GM23338 (cell line): ENCODE measurements around the gene PLAGL1.

Experiments
- CREB1 ChIP-seq: fragments of 250-450 bp; sonication (Bioruptor Pico); IDR thresholded peaks from 2 replicates; pipeline ENCODE4 v1.5.0; 2020; ENCODE audit warnings: low read depth, mild to moderate bottlenecking, moderate library complexity
- CTCF ChIP-seq, 2 experiments: fragments of 200-600 bp in 1 of 2; sonication (generic) in 1 of 2; conservative IDR thresholded peaks; 2 replicates each; pipeline versions ENCODE4 v1.5.1 to v1.6.1; 2016 to 2017; ENCODE audit warnings: antibody characterized with exemption in 2 of 2, low read depth in 2 of 2, mild to moderate bottlenecking in 2 of 2, moderate library complexity in 1 of 2
- EZH2 ChIP-seq: fragments of 200-600 bp; sonication (generic); IDR thresholded peaks from one replicate; pipeline ENCODE4 v1.8.0; 2017; ENCODE audit warnings: antibody characterized with exemption, mild to moderate bottlenecking, low read depth; ENCODE audit not compliant: unreplicated experiment
- EZH2phosphoT487 ChIP-seq: fragments of 200-600 bp; sonication (generic); IDR thresholded peaks from one replicate; pipeline ENCODE4 v1.8.1; 2018; ENCODE audit warnings: antibody characterized with exemption; ENCODE audit not compliant: unreplicated experiment
- JUNB ChIP-seq: IDR thresholded peaks from one replicate; pipeline ENCODE4 v1.6.1; 2016; ENCODE audit warnings: antibody characterized with exemption; ENCODE audit not compliant: unreplicated experiment
- NANOG ChIP-seq: IDR thresholded peaks from 2 replicates; pipeline ENCODE4 v1.6.1; 2016; ENCODE audit warnings: antibody characterized with exemption, borderline replicate concordance
- POLR2AphosphoS5 ChIP-seq: IDR thresholded peaks from 2 replicates; pipeline ENCODE4 v1.6.1; 2016; ENCODE audit warnings: antibody characterized with exemption, low read depth
- REST ChIP-seq: IDR thresholded peaks from one replicate; pipeline ENCODE4 v1.6.1; 2018; ENCODE audit warnings: antibody characterized with exemption; ENCODE audit not compliant: unreplicated experiment
- STAT1 ChIP-seq: IDR thresholded peaks from one replicate; pipeline ENCODE4 v1.6.1; 2016; ENCODE audit warnings: antibody characterized with exemption; ENCODE audit not compliant: unreplicated experiment
- ZNF114 ChIP-seq: fragments of 250-450 bp; sonication (Bioruptor Pico); IDR thresholded peaks from 2 replicates; pipeline ENCODE4 v1.5.0; 2020; ENCODE audit warnings: mild to moderate bottlenecking, moderate library complexity
- ZNF462 ChIP-seq: fragments of 250-450 bp; sonication (Bioruptor Pico); IDR thresholded peaks from 2 replicates; pipeline ENCODE4 v1.5.0; 2020; ENCODE audit warnings: mild to moderate bottlenecking, moderate library complexity

GRCh38 chr6:143939364-143939763 lies 68.7 kb downstream of the PLAGL1 start:
- TF ChIP-seq CTCF (conservative IDR thresholded peaks at IDR 0.05; ENCODE audit: low read depth in 2 of 2), result no peak
- TF ChIP-seq POLR2AphosphoS5, result no peak
- no peak for TF ChIP-seq ZNF114
- no peak for TF ChIP-seq JUNB
- TF ChIP-seq CREB1 (CRISPR knock-in tag), result no peak
- TF ChIP-seq EZH2, result no peak
- TF ChIP-seq EZH2phosphoT487, result no peak
- no peak for TF ChIP-seq REST
- no peak for TF ChIP-seq ZNF462
- no peak for TF ChIP-seq NANOG
- TF ChIP-seq STAT1, result no peak
